Measurements from ENCODE around the gene APOA5. TPM values are rescaled to one million over a fixed set of nuclear protein-coding genes. Genes with fewer than 3 reads are reported as not detected.
"Not testable (repeated sequence)": the region's sequence is repeated elsewhere in the genome, so short reads cannot be mapped to it uniquely, and the experiment has no call there.

The APOA5 gene
- polyA plus RNA-seq, 1 donor = 0.09 TPM

GRCh38 chr11:116813170-116813569 is 21.5 kb upstream of the APOA5 start:
- no peak overlapping the region for H3K4me3 ChIP-seq (ENCODE audit: low read length)
- peak overlapping the region; percentile 39 for H3K27ac ChIP-seq (ENCODE audit: low read length)
- DNase-seq = no peak
- no CpG with 5 or more reads among the region's 1 CpG for WGBS (ENCODE audit: insufficient coverage, low lambda C conversion rate)
- H3K36me3 ChIP-seq (ENCODE audit: control insufficient read depth, insufficient read depth, low read length) = no peaks in the 10 kb centered on the region
- peaks cover 37% of the 10 kb centered on the region for H3K4me1 ChIP-seq (ENCODE audit: control insufficient read depth, insufficient read depth, low read length)
- no peaks in the 10 kb centered on the region for H3K27me3 ChIP-seq (ENCODE audit: control insufficient read depth, insufficient read depth, low read length)
- no peaks in the 10 kb centered on the region for H3K9me3 ChIP-seq (ENCODE audit: control insufficient read depth, low read depth, low read length)

DNA sequence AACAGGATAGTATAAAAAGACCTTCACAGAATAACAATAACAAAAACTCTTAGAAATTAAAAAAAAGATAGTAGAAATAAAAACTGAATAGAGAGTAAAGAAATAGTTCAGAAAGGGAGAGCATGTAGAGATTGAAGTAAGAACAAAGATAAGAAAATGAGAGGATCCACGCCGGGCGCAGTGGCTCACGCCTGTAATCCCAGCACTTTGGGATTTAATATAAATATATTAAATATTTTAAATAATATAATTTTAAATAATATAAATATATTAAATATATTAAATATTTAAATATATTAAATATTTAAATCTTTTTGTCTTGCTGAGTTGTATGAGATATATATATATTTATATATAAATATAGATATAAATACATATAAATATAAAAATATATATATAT is 20.4 kb upstream of the APOA5 start:
- Histone ChIP-seq H3K4me1 (ENCODE audit: control insufficient read depth, insufficient read depth, low read length) (peaks cover 47% of the 10 kb centered on the region), H3K36me3 (ENCODE audit: control insufficient read depth, insufficient read depth, low read length) (no peaks in the 10 kb centered on the region), H3K4me3 (ENCODE audit: low read length) (no peak overlapping the region), H3K27ac (ENCODE audit: low read length) (no peak overlapping the region), H3K9me3 (ENCODE audit: control insufficient read depth, low read depth, low read length) (no peaks in the 10 kb centered on the region), H3K27me3 (ENCODE audit: control insufficient read depth, insufficient read depth, low read length) (no peaks in the 10 kb centered on the region)
- 87% methylated on average over 4 of the region's 4 CpGs for WGBS (ENCODE audit: insufficient coverage, low lambda C conversion rate)
- DNase-seq = no peak

GRCh38 chr11:116811194-116811593 is 19.5 kb upstream of the APOA5 start:
- H3K27ac ChIP-seq (ENCODE audit: low read length) = no peak overlapping the region
- peaks cover 56% of the 10 kb centered on the region for H3K4me1 ChIP-seq (ENCODE audit: control insufficient read depth, insufficient read depth, low read length)
- H3K4me3 ChIP-seq (ENCODE audit: low read length) = no peak overlapping the region
- DNase-seq = peak in 1 of 2 donors; percentile 23
- no peaks in the 10 kb centered on the region for H3K27me3 ChIP-seq (ENCODE audit: control insufficient read depth, insufficient read depth, low read length)
- no peaks in the 10 kb centered on the region for H3K9me3 ChIP-seq (ENCODE audit: control insufficient read depth, low read depth, low read length)
- no CpG with 5 or more reads among the region's 3 CpGs for WGBS (ENCODE audit: insufficient coverage, low lambda C conversion rate)
- H3K36me3 ChIP-seq (ENCODE audit: control insufficient read depth, insufficient read depth, low read length) = no peaks in the 10 kb centered on the region

DNA sequence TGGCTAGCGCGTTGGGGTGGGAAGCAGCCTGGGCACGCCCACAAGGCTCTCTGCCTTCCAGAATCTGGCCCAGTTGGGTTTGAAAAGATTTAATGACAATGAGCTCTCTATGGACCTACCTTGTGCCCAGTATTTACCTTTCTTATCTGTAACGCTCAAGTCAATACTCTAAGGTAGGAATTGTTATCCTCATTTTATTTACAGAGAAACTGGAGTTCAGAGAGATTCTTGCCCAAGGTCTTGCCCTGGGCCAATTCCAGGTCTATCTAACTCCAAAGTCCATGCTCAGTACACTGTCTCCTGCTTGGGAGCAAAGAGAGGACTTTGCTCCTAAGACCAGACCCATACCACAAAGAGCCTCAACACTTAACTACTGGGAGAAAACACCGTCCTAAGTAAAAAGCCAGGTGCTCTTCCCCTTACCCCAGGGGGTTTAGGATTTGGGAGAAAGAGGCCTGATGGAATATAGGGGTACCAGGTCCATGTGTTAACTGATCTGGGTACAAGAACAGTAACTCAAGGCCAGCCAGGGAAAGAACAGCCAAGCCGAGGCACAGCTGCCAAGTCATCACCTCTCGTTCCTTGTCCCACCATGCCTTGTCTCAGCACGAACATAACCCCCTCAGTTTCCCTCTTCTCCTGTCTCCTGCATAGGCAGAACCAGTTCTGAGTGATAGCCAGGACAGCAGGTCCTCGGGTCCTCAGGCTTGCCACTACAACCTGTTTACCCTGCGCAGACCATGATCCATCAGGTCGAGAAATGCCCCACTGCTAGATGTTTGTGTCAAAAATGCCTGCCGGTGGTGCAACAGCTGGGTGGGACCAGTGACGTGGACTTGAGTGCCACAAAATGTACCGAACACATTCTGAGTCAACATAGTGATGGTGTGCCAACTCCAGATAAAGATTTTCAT is 16.8 kb upstream of the APOA5 start:
- no CpG with 5 or more reads among the region's 14 CpGs for whole genome bisulfite sequencing (ENCODE audit: insufficient coverage, low lambda C conversion rate)
- peak overlapping the region; percentile 88 for H3K27ac ChIP-seq (ENCODE audit: low read length)

GRCh38 chr11:116807601-116808261 is 16.1 kb upstream of the APOA5 start:
- Histone ChIP-seq H3K27ac (ENCODE audit: low read length) (peak overlapping the region; percentile 88), H3K4me3 (ENCODE audit: low read length) (no peak overlapping the region), H3K9me3 (ENCODE audit: control insufficient read depth, low read depth, low read length) (no peaks in the 10 kb centered on the region), H3K27me3 (ENCODE audit: control insufficient read depth, insufficient read depth, low read length) (no peaks in the 10 kb centered on the region), H3K4me1 (ENCODE audit: control insufficient read depth, insufficient read depth, low read length) (peaks cover 36% of the 10 kb centered on the region), H3K36me3 (ENCODE audit: control insufficient read depth, insufficient read depth, low read length) (no peaks in the 10 kb centered on the region)
- no peak for DNase-seq
- WGBS (ENCODE audit: insufficient coverage, low lambda C conversion rate) = 80% methylated on average over 2 of the region's 6 CpGs

More for the DNA sequence above, 16.8 kb upstream of the APOA5 start:
- Histone ChIP-seq H3K9me3 (ENCODE audit: control insufficient read depth, low read depth, low read length) (no peaks in the 10 kb centered on the region), H3K27me3 (ENCODE audit: control insufficient read depth, insufficient read depth, low read length) (no peaks in the 10 kb centered on the region), H3K36me3 (ENCODE audit: control insufficient read depth, insufficient read depth, low read length) (no peaks in the 10 kb centered on the region), H3K4me1 (ENCODE audit: control insufficient read depth, insufficient read depth, low read length) (peaks cover 43% of the 10 kb centered on the region), H3K4me3 (ENCODE audit: low read length) (no peak overlapping the region)
- peak; percentile 84 to 93 for DNase-seq

DNA sequence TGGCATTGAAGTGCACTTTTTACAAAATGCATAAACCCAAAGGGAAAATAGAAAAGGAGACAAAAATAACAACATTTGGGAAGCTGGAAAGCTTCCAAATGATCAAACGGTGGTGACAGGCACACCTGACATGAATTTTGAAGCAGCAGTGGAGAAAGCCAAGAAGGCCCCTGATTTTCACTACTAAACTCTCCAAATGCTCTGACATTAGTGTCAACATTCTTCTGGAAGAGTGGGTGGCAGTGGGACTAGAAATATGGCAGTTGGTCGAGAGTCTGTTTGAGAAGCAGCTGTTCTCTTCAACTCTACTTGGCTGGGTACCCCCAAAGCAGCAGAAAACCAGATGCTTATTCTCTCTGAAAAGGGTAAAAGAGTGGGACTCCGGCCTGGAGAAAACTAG is 12.3 kb upstream of the APOA5 start:
- Histone ChIP-seq H3K27ac (ENCODE audit: low read length) (no peak overlapping the region), H3K4me3 (ENCODE audit: low read length) (no peak overlapping the region), H3K9me3 (ENCODE audit: control insufficient read depth, low read depth, low read length) (no peaks in the 10 kb centered on the region), H3K36me3 (ENCODE audit: control insufficient read depth, insufficient read depth, low read length) (no peaks in the 10 kb centered on the region), H3K4me1 (ENCODE audit: control insufficient read depth, insufficient read depth, low read length) (peaks cover 26% of the 10 kb centered on the region), H3K27me3 (ENCODE audit: control insufficient read depth, insufficient read depth, low read length) (no peaks in the 10 kb centered on the region)
- WGBS (ENCODE audit: insufficient coverage, low lambda C conversion rate) = no CpG with 5 or more reads among the region's 3 CpGs
- no peak for DNase-seq

DNA sequence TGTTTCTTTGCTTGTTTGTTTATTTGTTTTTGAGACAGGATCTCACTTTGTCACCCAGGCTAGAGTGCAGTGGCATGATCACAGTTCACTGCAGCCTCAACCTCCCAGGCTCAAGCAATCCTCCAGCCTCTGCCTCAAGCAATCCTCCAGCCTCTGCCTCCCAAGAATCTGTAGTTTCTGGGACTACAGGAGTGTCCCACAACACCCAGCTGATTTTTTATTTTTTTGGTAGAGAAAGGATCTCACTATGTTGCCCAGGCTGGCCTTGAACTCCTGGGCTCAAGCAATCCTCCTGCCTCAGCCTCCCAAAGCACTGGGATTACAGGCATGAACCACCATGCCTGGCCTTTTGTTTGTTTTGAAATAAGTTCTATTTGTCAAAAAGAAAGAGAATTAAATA is 10.0 kb upstream of the APOA5 start:
- DNase-seq; H3K27me3 ChIP-seq (ENCODE audit: control insufficient read depth, insufficient read depth, low read length); H3K36me3 ChIP-seq (ENCODE audit: control insufficient read depth, insufficient read depth, low read length); H3K27ac ChIP-seq (ENCODE audit: low read length); H3K4me1 ChIP-seq (ENCODE audit: control insufficient read depth, insufficient read depth, low read length); H3K4me3 ChIP-seq (ENCODE audit: low read length); H3K9me3 ChIP-seq (ENCODE audit: control insufficient read depth, low read depth, low read length): not testable (repeated sequence)

GRCh38 chr11:116800610-116801009 is 8.9 kb upstream of the APOA5 start:
- no peak overlapping the region for H3K27ac ChIP-seq (ENCODE audit: low read length)
- no peaks in the 10 kb centered on the region for H3K27me3 ChIP-seq (ENCODE audit: control insufficient read depth, insufficient read depth, low read length)
- no peak overlapping the region for H3K4me3 ChIP-seq (ENCODE audit: low read length)
- WGBS (ENCODE audit: insufficient coverage, low lambda C conversion rate) = no CpG with 5 or more reads among the region's 2 CpGs
- DNase-seq = no peak
- no peaks in the 10 kb centered on the region for H3K36me3 ChIP-seq (ENCODE audit: control insufficient read depth, insufficient read depth, low read length)
- H3K9me3 ChIP-seq (ENCODE audit: control insufficient read depth, low read depth, low read length) = no peaks in the 10 kb centered on the region
- H3K4me1 ChIP-seq (ENCODE audit: control insufficient read depth, insufficient read depth, low read length) = no peaks in the 10 kb centered on the region

DNA sequence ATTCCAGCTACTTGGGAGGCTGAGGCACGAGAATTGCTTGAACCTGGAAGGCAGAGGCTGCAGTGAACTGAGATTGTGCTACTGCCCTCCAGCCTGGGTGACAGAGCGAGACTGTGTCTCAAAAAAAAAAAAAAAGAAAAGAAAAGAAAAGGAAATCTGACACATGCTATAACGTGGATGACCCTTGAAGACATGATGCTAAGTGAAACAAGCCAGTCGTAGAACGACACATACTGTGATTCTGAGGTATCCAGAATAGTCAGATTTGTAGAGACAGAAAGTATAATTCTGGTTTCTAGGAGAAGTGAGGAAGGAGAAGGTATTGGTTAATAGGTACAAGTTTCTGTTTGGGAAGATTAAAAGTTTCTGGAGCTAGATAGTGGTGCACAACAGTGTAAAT is 6.7 kb upstream of the APOA5 start:
- 100% methylated on average over 1 of the region's 5 CpGs for WGBS (ENCODE audit: insufficient coverage, low lambda C conversion rate)
- Histone ChIP-seq H3K4me1 (ENCODE audit: control insufficient read depth, insufficient read depth, low read length) (no peaks in the 10 kb centered on the region), H3K4me3 (ENCODE audit: low read length) (no peak overlapping the region), H3K27ac (ENCODE audit: low read length) (no peak overlapping the region), H3K36me3 (ENCODE audit: control insufficient read depth, insufficient read depth, low read length) (no peaks in the 10 kb centered on the region), H3K9me3 (ENCODE audit: control insufficient read depth, low read depth, low read length) (no peaks in the 10 kb centered on the region), H3K27me3 (ENCODE audit: control insufficient read depth, insufficient read depth, low read length) (no peaks in the 10 kb centered on the region)
- DNase-seq = no peak

- H3K4me3 ChIP-seq (ENCODE audit: low read length) = no peak overlapping the region
- DNase-seq = no peak
Observed at GRCh38 chr11:116797816-116798215, 6.1 kb upstream of the APOA5 start.

More at GRCh38 chr11:116797816-116798215, 6.1 kb upstream of the APOA5 start:
- no peak overlapping the region for H3K27ac ChIP-seq (ENCODE audit: low read length)
- no peaks in the 10 kb centered on the region for H3K36me3 ChIP-seq (ENCODE audit: control insufficient read depth, insufficient read depth, low read length)
- H3K27me3 ChIP-seq (ENCODE audit: control insufficient read depth, insufficient read depth, low read length) = no peaks in the 10 kb centered on the region
- H3K4me1 ChIP-seq (ENCODE audit: control insufficient read depth, insufficient read depth, low read length) = no peaks in the 10 kb centered on the region
- WGBS (ENCODE audit: insufficient coverage, low lambda C conversion rate) = 70% methylated on average over 4 of the region's 5 CpGs
- H3K9me3 ChIP-seq (ENCODE audit: control insufficient read depth, low read depth, low read length) = no peaks in the 10 kb centered on the region

Data from large intestine (tissue), 3 donors.